GM18499 (cell line): ENCODE results near the gene RNF20.
"Not testable (repeated sequence)": the region's sequence is repeated elsewhere in the genome, so short reads cannot be mapped to it uniquely, and the experiment has no call there.

Experiments
- ATAC-seq: cut with Tn5 transposase; IDR thresholded peaks from one replicate; pipeline ENCODE4 v1.9.1; 2021; ENCODE audit warnings: moderate number of reproducible peaks; ENCODE audit not compliant: insufficient read depth, unreplicated experiment

The RNF20 gene

DNA sequence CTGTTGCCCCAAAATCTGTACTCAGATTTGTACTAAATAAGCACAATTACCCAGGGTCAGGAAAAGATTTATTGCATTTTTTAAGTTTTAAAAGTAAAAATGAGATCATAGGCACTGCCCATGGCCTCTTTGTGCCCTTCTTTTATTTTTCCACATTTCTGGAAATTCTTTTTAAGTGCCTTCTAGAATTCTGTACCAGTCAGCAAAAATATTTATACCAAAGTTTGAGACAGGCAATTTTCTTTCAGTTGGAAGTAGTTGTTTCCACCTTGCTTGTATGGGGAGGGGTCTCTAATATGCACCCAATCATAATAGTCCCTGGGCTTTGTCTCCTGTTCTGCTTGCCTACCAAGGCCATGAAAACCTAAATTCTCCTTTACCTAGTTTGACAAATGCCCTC lies 5.6 kb upstream of the RNF20 start:
- no peak for ATAC-seq

DNA sequence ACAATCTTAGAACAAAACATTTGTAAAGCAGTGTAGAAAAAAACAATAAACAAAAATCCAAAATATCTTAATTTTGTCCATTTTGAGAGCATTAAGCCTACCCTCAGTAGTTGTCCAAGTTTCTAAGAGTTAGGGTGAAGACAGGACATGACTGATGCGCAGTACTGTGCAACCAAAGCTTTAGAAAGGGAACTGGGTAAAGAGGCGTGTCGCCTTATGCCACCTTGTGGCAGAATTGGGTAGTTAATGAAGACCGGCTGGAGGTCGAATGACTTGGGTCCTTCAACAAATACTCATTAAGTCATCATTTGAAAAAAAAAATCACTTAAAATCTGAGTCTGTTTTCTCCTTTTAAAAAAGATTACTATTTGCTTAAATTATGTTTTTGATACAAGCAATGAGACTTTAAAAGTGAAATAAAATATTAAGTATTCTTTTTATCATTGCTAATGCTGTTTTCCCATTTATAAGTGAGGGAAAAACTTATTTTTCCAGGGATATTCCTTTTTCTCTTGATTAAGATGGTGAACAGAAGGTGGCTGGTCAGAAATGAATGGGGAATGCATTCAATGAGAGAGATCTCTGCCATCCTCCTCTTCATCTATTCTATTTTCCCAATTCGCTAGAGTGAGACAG lies 3.5 kb upstream of the RNF20 start:
- ATAC-seq: peak; percentile 33

- ATAC-seq: no peak
These were observed 2.7 kb downstream of the RNF20 start for GRCh38 chr9:101536351-101536750.

- ATAC-seq: no peak
These were observed 3.3 kb downstream of the RNF20 start for GRCh38 chr9:101536938-101537337.

DNA sequence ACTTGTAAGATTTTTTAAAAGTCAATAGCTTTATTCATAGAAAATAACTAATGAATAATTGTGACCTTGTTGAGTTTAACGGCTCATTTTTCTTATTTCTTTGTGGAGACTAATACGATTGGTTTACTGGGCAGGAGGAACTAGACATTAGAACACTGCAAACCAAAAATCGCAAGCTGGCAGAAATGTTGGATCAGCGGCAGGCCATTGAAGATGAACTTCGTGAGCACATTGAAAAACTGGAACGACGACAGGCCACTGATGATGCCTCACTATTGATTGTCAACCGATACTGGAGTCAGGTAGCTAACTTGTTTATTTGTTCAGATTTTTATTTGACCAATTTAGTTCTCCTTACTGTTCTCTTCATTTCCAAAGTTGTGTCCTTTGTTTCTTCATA lies 6.4 kb downstream of the RNF20 start:
- ATAC-seq: no peak

DNA sequence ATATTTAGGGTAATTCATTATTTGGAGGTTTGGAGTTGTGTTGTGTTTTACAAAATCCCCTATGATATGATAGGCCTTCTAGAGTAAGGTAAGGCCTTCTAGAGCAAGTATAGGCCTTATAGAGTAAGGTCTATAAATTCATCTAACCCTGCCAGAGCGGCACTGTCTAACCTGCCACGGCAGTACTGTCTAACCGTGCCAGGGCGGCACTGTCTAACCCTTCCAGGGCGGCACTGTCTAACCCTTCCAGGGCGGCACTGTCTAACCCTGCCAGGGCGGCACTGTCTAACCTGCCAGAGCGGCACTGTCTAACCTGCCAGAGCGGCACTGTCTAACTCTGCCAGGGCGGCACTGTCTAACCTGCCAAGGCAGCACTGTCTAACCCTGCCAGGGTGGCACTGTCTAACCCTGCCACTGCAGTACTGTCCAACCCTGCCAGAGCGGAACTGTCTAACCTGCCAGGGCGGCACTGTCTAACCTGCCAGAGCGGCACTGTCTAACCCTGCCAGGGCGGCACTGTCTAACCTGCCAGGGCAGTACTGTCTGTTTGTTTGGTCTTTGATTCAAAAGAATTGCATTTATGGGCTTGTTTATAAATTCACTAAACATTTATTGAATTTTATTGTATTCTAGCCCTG lies 9.6 kb downstream of the RNF20 start:
- no peak for ATAC-seq

GRCh38 chr9:101549472-101550098 lies 15.9 kb downstream of the RNF20 start:
- ATAC-seq: not testable (repeated sequence)

- no peak for ATAC-seq
These were observed 28.1 kb downstream of the RNF20 start for GRCh38 chr9:101561740-101562139.

DNA sequence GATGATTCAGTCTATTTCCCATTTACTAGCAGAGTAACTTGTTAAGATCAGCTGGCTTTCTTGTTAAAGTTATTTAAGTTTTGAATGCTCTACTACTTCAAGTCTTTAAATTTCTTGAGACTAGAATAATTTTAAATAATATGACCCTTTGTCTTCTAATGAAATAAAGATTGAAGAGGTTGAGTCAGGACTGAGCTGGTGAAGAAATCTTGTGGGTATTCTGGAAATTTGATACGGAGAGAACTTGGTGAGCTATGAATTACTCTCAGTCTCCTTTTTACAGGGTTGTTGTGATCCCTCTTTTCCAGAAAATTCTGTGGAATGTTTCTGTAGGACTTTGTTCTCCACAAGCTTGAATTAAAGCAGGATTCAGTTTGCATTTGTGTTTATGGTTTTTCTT lies 29.3 kb downstream of the RNF20 start:
- no peak for ATAC-seq

- no peak for ATAC-seq
These were observed 30.6 kb downstream of the RNF20 start for GRCh38 chr9:101564252-101564651.

DNA sequence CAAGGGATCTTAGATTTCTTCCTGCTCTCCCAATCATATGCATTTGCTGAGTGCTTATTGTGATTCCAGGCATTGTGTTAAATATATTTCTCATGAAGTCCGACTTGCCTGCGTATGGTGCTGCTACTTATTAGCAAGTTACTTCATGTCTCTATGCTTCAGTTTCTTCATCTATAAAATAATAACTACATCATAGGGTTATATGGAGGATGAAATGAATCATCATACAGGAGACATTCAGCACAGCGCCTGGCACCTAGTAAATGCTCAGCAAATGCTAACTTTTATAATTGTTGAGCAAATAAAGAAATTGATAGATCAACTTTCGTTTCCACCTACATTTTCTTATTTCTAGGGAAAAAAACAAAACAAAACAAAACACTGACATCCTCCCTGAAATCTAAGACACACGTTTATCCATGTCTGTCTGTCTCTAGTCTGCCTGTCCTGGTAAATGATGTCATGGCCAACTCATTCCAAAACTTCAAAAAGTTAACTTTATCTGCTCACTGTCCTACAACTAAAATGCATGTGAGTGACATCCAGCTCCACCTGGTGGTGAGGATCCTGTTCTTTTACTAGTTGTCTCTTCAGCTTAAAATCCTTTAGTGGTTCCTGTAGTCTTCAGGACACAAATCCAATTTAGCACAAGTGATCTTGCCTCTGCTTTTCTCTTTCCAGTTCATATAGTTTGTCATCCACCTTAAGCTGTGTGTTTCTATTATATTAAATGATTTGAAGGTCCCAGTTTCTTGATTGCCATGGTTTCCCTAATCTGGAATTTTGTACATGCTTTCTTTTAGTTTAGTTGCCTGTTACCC lies 33.5 kb downstream of the RNF20 start:
- ATAC-seq: no peak

GRCh38 chr9:101567725-101568350 lies 34.2 kb downstream of the RNF20 start:
- ATAC-seq: no peak

DNA sequence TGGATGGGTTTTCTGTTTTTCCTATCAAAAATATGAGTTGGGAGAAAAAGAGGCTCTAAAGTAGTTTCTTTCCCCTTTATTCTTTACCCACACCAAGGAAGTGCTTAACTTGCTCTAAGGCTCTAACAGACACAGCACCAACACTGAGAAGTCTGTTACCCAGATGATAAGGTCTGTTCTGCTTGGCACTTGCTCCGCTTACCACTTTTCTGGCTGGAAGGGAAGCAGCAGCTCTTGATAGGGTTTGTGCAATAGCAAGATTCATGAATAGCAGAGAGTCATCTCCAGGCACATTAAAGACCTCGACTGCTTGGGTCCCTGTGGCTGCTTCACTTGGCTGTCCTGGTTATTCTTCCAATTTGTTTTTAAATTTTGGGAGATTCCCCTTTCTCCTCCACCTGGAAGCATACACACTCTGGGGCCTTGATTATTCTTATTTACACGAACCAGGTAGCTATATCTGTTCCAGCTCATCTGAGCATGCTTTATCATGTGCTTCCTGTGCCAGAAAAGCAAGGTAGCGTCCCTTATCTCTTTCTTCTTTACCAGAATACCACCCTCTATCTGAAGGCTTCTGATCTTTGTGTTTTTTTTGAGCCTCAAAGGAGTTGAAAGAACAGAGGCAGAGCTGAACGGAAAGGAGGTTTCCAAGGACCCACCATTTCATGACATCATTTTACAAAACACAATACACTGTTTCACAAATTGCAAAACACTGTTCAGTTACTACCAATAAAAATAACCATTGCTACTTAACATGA lies 36.3 kb downstream of the RNF20 start:
- no peak for ATAC-seq

DNA sequence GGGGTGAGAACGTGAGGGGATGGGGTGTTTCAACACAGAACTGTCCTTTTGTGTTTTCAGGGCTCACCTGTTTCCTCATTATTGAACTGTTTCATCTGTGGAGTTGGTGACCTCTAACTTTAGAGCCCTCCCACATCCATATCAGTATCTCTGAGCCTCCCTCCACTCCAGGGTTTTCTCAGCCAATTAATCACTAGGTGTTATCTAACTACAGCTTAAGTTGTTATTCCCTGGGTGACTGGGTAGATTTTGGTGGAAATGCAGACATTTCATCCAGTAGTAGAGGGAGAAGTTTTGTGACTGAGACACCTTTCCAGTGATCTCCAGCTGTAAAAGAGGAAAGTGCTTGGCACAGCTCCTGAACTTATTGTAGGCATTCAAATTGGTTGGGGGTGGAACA lies 37.5 kb downstream of the RNF20 start:
- no peak for ATAC-seq

DNA sequence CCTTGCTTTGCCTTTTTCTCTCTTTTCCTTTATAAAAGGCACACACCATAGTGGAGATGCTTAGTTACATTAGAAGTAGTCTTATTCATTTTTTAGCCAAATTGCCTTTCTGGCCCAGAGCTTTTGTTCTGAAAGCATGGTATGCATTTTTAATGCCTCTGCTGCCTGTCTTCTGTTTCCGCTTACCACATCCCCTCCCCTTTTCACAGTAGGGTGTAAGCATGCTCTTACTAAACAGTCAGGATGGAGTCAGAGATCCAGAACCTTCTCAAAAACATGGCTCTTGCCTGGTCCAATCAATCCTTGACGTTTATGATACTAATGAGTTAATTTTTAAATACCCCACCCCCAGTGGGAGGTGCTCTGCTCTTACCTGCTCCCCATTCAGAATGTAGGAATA lies 38.7 kb downstream of the RNF20 start:
- no peak for ATAC-seq

GRCh38 chr9:101574731-101575333 lies 41.2 kb downstream of the RNF20 start:
- no peak for ATAC-seq

- peak; percentile 84 for ATAC-seq
These were observed 44.7 kb downstream of the RNF20 start for GRCh38 chr9:101578378-101578777.

GRCh38 chr9:101579711-101580545 lies 46.3 kb downstream of the RNF20 start:
- ATAC-seq: no peak

DNA sequence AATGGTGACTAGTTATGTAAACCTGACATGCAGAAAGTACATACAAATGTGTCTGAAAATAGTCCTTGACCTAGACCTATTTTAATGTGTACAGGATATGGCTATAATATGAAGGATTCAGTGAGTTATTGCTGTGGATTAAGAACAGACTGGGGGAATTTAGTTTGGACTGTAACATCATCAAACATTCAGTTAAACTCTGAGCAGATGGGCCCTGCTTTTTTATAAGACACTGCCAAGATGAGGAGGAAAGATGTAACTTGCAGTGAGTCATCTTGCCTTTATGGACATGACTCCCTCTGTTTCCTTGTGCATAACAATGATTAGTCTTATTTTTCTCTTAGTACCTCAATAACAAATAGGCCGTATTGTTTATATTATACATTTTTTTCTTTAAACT lies 48.9 kb downstream of the RNF20 start:
- no peak for ATAC-seq
